Measurements from ENCODE around the gene SMIM23. TPM values are rescaled to one million over a fixed set of nuclear protein-coding genes. Genes with fewer than 3 reads are reported as not detected.

Gene SMIM23
- total RNA-seq, 2 experiments from 2014 or later: not detected

- intact Hi-C loops (cut with micrococcal nuclease; ENCODE audit: unreplicated experiment): no loop called here
- DNase-seq (ENCODE audit: low spot score): no peak
- no peaks in the 10 kb centered on the region for H3K9me2 ChIP-seq (ENCODE audit: insufficient read depth, low read length)
These were observed 21.4 kb upstream of the SMIM23 start for GRCh38 chr5:171764265-171764664.

GRCh38 chr5:171766875-171767274 lies 18.7 kb upstream of the SMIM23 start:
- ChIA-PET POLR2A (no interaction called here), CTCF (ENCODE audit: unreplicated experiment) (no interaction called here)
- no peaks in the 10 kb centered on the region for H3K9me3 ChIP-seq (ENCODE audit: low read length)
- intact Hi-C loops (cut with micrococcal nuclease; ENCODE audit: unreplicated experiment): no loop called here
- no peak overlapping the region for H3K4me3 ChIP-seq (ENCODE audit: low read depth, low read length, poor library complexity, severe bottlenecking)
- BruUV-seq (replicated peaks): no TSS peak
- no peak for TF ChIP-seq CTCF (conservative IDR thresholded peaks at IDR 0.05; ENCODE audit: low read length)
- no peak for TF ChIP-seq EZH2phosphoT487 (IDR thresholded peaks at IDR 0.05; ENCODE audit: borderline replicate concordance, low read depth, low read length)
- DNase-seq (ENCODE audit: low spot score): no peak
- no peaks in the 10 kb centered on the region for H3K36me3 ChIP-seq (ENCODE audit: insufficient read depth, low read length)
- no peaks in the 10 kb centered on the region for H3K79me2 ChIP-seq (ENCODE audit: insufficient read depth, low read depth, low read length)
- H3K27ac ChIP-seq (ENCODE audit: low read depth, low read length, poor library complexity, severe bottlenecking): no peak overlapping the region
- no peaks in the 10 kb centered on the region for H3K9me2 ChIP-seq (ENCODE audit: insufficient read depth, low read length)
- no peak overlapping the region for H3K4me2 ChIP-seq (ENCODE audit: low read length)
- no peaks in the 10 kb centered on the region for H4K20me1 ChIP-seq (ENCODE audit: insufficient read depth, low read length)
- H3K4me1 ChIP-seq (ENCODE audit: insufficient read depth, low read length, poor library complexity, severe bottlenecking): no peaks in the 10 kb centered on the region
- H2AFZ ChIP-seq (ENCODE audit: low read length): no peak overlapping the region

More at GRCh38 chr5:171764265-171764664, 21.4 kb upstream of the SMIM23 start:
- Histone ChIP-seq H3K79me2 (ENCODE audit: insufficient read depth, low read depth, low read length) (no peaks in the 10 kb centered on the region), H3K36me3 (ENCODE audit: insufficient read depth, low read length) (no peaks in the 10 kb centered on the region), H3K4me2 (ENCODE audit: low read length) (no peak overlapping the region), H4K20me1 (ENCODE audit: insufficient read depth, low read length) (no peaks in the 10 kb centered on the region), H2AFZ (ENCODE audit: low read length) (no peak overlapping the region), H3K27ac (ENCODE audit: low read depth, low read length, poor library complexity, severe bottlenecking) (no peak overlapping the region), H3K4me1 (ENCODE audit: insufficient read depth, low read length, poor library complexity, severe bottlenecking) (no peaks in the 10 kb centered on the region), H3K4me3 (ENCODE audit: low read depth, low read length, poor library complexity, severe bottlenecking) (no peak overlapping the region), H3K9me3 (ENCODE audit: low read length) (no peaks in the 10 kb centered on the region)
- CTCF ChIA-PET (ENCODE audit: unreplicated experiment): no interaction called here
- POLR2A ChIA-PET: no interaction called here
- BruUV-seq (replicated peaks): no TSS peak
- no peak for TF ChIP-seq CTCF (conservative IDR thresholded peaks at IDR 0.05; ENCODE audit: low read length)
- no peak for TF ChIP-seq EZH2phosphoT487 (IDR thresholded peaks at IDR 0.05; ENCODE audit: borderline replicate concordance, low read depth, low read length)

- H3K27ac ChIP-seq (ENCODE audit: low read depth, low read length, poor library complexity, severe bottlenecking): no peak overlapping the region
- no peak overlapping the region for H2AFZ ChIP-seq (ENCODE audit: low read length)
- no peak overlapping the region for H3K4me2 ChIP-seq (ENCODE audit: low read length)
- no peaks in the 10 kb centered on the region for H3K36me3 ChIP-seq (ENCODE audit: insufficient read depth, low read length)
- H3K4me3 ChIP-seq (ENCODE audit: low read depth, low read length, poor library complexity, severe bottlenecking): no peak overlapping the region
- CTCF ChIA-PET (ENCODE audit: unreplicated experiment): no interaction called here
- H4K20me1 ChIP-seq (ENCODE audit: insufficient read depth, low read length): no peaks in the 10 kb centered on the region
- no peaks in the 10 kb centered on the region for H3K79me2 ChIP-seq (ENCODE audit: insufficient read depth, low read depth, low read length)
- no peaks in the 10 kb centered on the region for H3K9me3 ChIP-seq (ENCODE audit: low read length)
- H3K9me2 ChIP-seq (ENCODE audit: insufficient read depth, low read length): no peaks in the 10 kb centered on the region
- BruUV-seq (replicated peaks): no TSS peak
- no peak for TF ChIP-seq EZH2phosphoT487 (IDR thresholded peaks at IDR 0.05; ENCODE audit: borderline replicate concordance, low read depth, low read length)
- no peak for TF ChIP-seq CTCF (conservative IDR thresholded peaks at IDR 0.05; ENCODE audit: low read length)
- no peaks in the 10 kb centered on the region for H3K4me1 ChIP-seq (ENCODE audit: insufficient read depth, low read length, poor library complexity, severe bottlenecking)
- POLR2A ChIA-PET: no interaction called here
- no peak for DNase-seq (ENCODE audit: low spot score)
- intact Hi-C loops (cut with micrococcal nuclease; ENCODE audit: unreplicated experiment): no loop called here
These were observed 15.5 kb upstream of the SMIM23 start for GRCh38 chr5:171770153-171770552.

Measured in OCI-LY7 (cell line).